GM21825 (cell line): ENCODE measurements around the gene CCL4L2.
"Not testable (repeated sequence)": the region's sequence is repeated elsewhere in the genome, so short reads cannot be mapped to it uniquely, and the experiment has no call there.

Source experiments
- ATAC-seq: cut with Tn5 transposase; IDR thresholded peaks from one replicate; pipeline ENCODE4 v1.9.1; 2021; ENCODE audit warnings: mild to moderate bottlenecking, moderate library complexity; ENCODE audit not compliant: unreplicated experiment

Gene CCL4L2

GRCh38 chr17:36194832-36195433 lies 15.9 kb upstream of the CCL4L2 start:
- not testable (repeated sequence) for ATAC-seq

- ATAC-seq: no peak
Observed at GRCh38 chr17:36195434-36196130, 15.3 kb upstream of the CCL4L2 start.

- ATAC-seq: no peak
Observed at GRCh38 chr17:36196131-36196486, 14.8 kb upstream of the CCL4L2 start.

GRCh38 chr17:36197387-36197703 lies 13.5 kb upstream of the CCL4L2 start:
- peak; percentile 21 for ATAC-seq

GRCh38 chr17:36198831-36199465 lies 11.9 kb upstream of the CCL4L2 start:
- ATAC-seq: peak; percentile 27

GRCh38 chr17:36201102-36201501 lies 9.8 kb upstream of the CCL4L2 start:
- ATAC-seq: not testable (repeated sequence)

- not testable (repeated sequence) for ATAC-seq
Observed at GRCh38 chr17:36201506-36201905, 9.4 kb upstream of the CCL4L2 start.

GRCh38 chr17:36203335-36203734 lies 7.5 kb upstream of the CCL4L2 start:
- no peak for ATAC-seq

- ATAC-seq: no peak
Observed at GRCh38 chr17:36204724-36205500, 6.0 kb upstream of the CCL4L2 start.

GRCh38 chr17:36205637-36206485 lies 5.0 kb upstream of the CCL4L2 start:
- peak; percentile 20 for ATAC-seq

- ATAC-seq: not testable (repeated sequence)
Observed at GRCh38 chr17:36206486-36206821, 4.4 kb upstream of the CCL4L2 start.

GRCh38 chr17:36207383-36207782 lies 3.5 kb upstream of the CCL4L2 start:
- not testable (repeated sequence) for ATAC-seq

GRCh38 chr17:36209575-36209974 lies 1.3 kb upstream of the CCL4L2 start:
- ATAC-seq: no peak

GRCh38 chr17:36211484-36212271 lies 815 bp downstream of the CCL4L2 start:
- not testable (repeated sequence) for ATAC-seq

GRCh38 chr17:36212272-36212605 lies 1.4 kb downstream of the CCL4L2 start:
- ATAC-seq: no peak

GRCh38 chr17:36212966-36213365 lies 2.1 kb downstream of the CCL4L2 start:
- no peak for ATAC-seq

GRCh38 chr17:36213695-36214094 lies 2.8 kb downstream of the CCL4L2 start:
- ATAC-seq: no peak

- ATAC-seq: no peak
Observed at GRCh38 chr17:36214918-36215317, 4.1 kb downstream of the CCL4L2 start.

GRCh38 chr17:36215406-36216308 lies 4.8 kb downstream of the CCL4L2 start:
- ATAC-seq: not testable (repeated sequence)
